Activated naive CD8-positive, alpha-beta T cell (primary cell): Measurements from ENCODE around the gene MEGF10.

ENCODE experiments used
- H3K27ac Mint-ChIP-seq: one replicate; pipeline ENCODE4 v1.8.0; 2021; ENCODE audit warnings: mixed read lengths
- H3K27me3 Mint-ChIP-seq: one replicate; pipeline ENCODE4 v1.8.0; 2021; ENCODE audit warnings: mixed read lengths
- H3K36me3 Mint-ChIP-seq: one replicate; pipeline ENCODE4 v1.8.0; 2021; ENCODE audit warnings: mixed read lengths
- H3K4me1 Mint-ChIP-seq: one replicate; pipeline ENCODE4 v1.8.0; 2021; ENCODE audit warnings: low read depth, mixed read lengths
- H3K4me3 Mint-ChIP-seq: one replicate; pipeline ENCODE4 v1.8.0; 2021; ENCODE audit warnings: mild to moderate bottlenecking, mixed read lengths
- H3K9me3 Mint-ChIP-seq: one replicate; pipeline ENCODE4 v1.8.0; 2021; ENCODE audit warnings: low read depth, mixed read lengths

Gene MEGF10

GRCh38 chr5:127416906-127417305, 126.3 kb downstream of the MEGF10 start:
- no peak overlapping the region for H3K4me3 Mint-ChIP-seq
- no peaks in the 10 kb centered on the region for H3K9me3 Mint-ChIP-seq
- no peaks in the 10 kb centered on the region for H3K36me3 Mint-ChIP-seq
- H3K27me3 Mint-ChIP-seq = peaks cover 1% of the 10 kb centered on the region
- H3K4me1 Mint-ChIP-seq = no peaks in the 10 kb centered on the region
- no peak overlapping the region for H3K27ac Mint-ChIP-seq

DNA sequence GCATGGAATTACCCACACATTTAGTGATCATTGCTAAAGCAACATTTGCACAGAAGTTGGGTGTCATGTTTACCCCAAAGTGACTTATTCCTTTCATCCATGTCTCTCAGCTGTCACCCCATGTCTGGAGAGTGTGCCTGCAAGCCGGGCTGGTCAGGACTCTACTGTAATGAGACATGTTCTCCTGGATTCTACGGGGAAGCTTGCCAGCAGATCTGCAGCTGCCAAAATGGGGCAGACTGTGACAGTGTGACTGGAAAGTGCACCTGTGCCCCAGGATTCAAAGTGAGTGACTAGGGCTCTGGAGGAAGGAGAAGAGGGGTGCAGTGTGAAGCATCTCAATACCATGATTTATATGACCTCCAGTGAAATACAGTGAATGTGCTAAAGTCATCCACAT, 126.9 kb downstream of the MEGF10 start:
- Mint-ChIP-seq H3K27ac (no peak overlapping the region), H3K4me1 (no peaks in the 10 kb centered on the region), H3K4me3 (no peak overlapping the region), H3K36me3 (no peaks in the 10 kb centered on the region), H3K27me3 (peaks cover 1% of the 10 kb centered on the region), H3K9me3 (no peaks in the 10 kb centered on the region)

DNA sequence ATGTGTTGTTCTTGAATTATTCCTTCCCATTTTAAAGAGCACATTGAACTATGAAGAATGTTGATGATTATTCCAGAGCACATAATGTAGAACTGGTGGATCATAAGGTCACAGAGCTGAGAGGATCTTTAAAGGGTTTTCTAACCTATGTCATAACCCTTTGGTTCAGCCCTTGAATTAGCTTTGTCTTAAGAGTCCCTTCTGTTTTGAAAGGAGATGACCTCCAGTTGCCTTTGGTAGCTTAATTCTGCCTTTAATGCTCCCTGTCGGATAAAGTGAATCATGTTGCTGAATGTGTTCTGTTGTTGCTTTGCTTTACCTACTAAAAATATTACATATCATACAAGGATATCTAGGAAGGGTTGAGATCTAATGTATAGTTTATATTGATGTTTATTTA, 127.8 kb downstream of the MEGF10 start:
- Mint-ChIP-seq H3K9me3 (no peaks in the 10 kb centered on the region), H3K4me1 (no peaks in the 10 kb centered on the region), H3K4me3 (no peak overlapping the region), H3K36me3 (no peaks in the 10 kb centered on the region), H3K27me3 (peaks cover 1% of the 10 kb centered on the region), H3K27ac (no peak overlapping the region)

DNA sequence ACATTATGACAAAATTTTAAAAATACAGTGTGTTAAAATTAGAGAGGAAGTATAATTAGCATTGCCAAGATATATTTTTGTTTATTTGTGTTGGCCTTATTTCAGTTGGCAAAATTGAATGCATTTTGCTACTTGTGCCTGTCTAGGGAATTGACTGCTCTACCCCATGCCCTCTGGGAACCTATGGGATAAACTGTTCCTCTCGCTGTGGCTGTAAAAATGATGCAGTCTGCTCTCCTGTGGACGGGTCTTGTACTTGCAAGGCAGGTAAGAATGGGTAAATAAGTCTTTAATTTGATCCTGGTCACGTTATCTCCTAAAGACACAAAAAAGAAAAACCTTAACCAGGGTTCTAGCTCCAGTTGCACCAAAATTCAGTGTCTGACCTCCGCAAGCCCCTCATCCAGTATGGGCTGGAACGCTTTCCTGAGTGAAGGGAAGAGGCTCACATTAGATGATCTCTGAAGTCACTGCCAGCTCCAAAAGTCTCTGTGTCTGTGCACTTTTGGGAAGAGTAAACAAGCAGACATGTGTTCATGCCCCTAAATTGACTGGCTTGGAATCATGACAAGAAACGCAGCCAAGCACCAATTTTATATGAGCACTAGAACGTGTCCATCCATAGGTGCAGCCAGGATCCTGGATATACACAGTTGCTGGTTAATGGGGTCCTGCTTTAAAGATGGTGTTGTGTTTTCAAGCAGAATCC, 128.5 kb downstream of the MEGF10 start:
- H3K36me3 Mint-ChIP-seq = no peaks in the 10 kb centered on the region
- H3K9me3 Mint-ChIP-seq = no peaks in the 10 kb centered on the region
- H3K27ac Mint-ChIP-seq = no peak overlapping the region
- peaks cover 1% of the 10 kb centered on the region for H3K27me3 Mint-ChIP-seq
- no peaks in the 10 kb centered on the region for H3K4me1 Mint-ChIP-seq
- no peak overlapping the region for H3K4me3 Mint-ChIP-seq

GRCh38 chr5:127419683-127420257, 129.2 kb downstream of the MEGF10 start:
- Mint-ChIP-seq H3K27me3 (peaks cover 1% of the 10 kb centered on the region), H3K27ac (no peak overlapping the region), H3K9me3 (no peaks in the 10 kb centered on the region), H3K36me3 (no peaks in the 10 kb centered on the region), H3K4me1 (no peaks in the 10 kb centered on the region), H3K4me3 (no peak overlapping the region)

GRCh38 chr5:127420758-127421157, 130.2 kb downstream of the MEGF10 start:
- Mint-ChIP-seq H3K27me3 (peaks cover 1% of the 10 kb centered on the region), H3K4me1 (no peaks in the 10 kb centered on the region), H3K9me3 (no peaks in the 10 kb centered on the region)

GRCh38 chr5:127421471-127421870, 130.9 kb downstream of the MEGF10 start:
- Mint-ChIP-seq H3K9me3 (no peaks in the 10 kb centered on the region), H3K27ac (no peak overlapping the region), H3K4me1 (no peaks in the 10 kb centered on the region), H3K4me3 (no peak overlapping the region), H3K27me3 (peaks cover 1% of the 10 kb centered on the region), H3K36me3 (no peaks in the 10 kb centered on the region)

More at GRCh38 chr5:127420758-127421157, 130.2 kb downstream of the MEGF10 start:
- H3K4me3 Mint-ChIP-seq = no peak overlapping the region
- no peak overlapping the region for H3K27ac Mint-ChIP-seq
- no peaks in the 10 kb centered on the region for H3K36me3 Mint-ChIP-seq

GRCh38 chr5:127423173-127423798, 132.7 kb downstream of the MEGF10 start:
- no peak overlapping the region for H3K27ac Mint-ChIP-seq
- no peaks in the 10 kb centered on the region for H3K4me1 Mint-ChIP-seq
- no peaks in the 10 kb centered on the region for H3K9me3 Mint-ChIP-seq
- peaks cover 1% of the 10 kb centered on the region for H3K27me3 Mint-ChIP-seq
- no peaks in the 10 kb centered on the region for H3K36me3 Mint-ChIP-seq
- no peak overlapping the region for H3K4me3 Mint-ChIP-seq

DNA sequence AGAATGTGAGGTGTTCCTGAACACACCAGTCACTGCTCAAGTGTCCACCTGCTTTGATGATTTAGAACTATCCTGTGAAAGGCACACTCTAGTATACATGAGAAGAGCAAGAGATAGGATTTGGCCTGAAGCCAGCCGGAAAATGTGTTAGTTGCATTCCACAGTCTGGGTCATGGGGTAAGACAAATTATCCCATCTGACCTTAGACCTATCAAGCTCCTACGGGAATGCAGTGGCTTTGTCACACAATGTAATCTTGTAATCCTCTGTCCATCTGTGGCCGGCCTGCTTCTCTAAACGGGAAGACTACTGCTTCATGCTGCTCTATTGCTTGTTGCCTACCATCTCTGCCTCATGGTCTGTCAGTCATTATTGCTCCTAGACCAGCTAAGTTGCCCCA, 134.4 kb downstream of the MEGF10 start:
- Mint-ChIP-seq H3K4me3 (no peak overlapping the region), H3K36me3 (no peaks in the 10 kb centered on the region), H3K9me3 (no peaks in the 10 kb centered on the region), H3K27ac (no peak overlapping the region), H3K4me1 (no peaks in the 10 kb centered on the region), H3K27me3 (no peaks in the 10 kb centered on the region)

GRCh38 chr5:127425868-127426267, 135.3 kb downstream of the MEGF10 start:
- Mint-ChIP-seq H3K4me1 (no peaks in the 10 kb centered on the region), H3K27ac (no peak overlapping the region), H3K9me3 (no peaks in the 10 kb centered on the region), H3K36me3 (no peaks in the 10 kb centered on the region), H3K4me3 (no peak overlapping the region), H3K27me3 (no peaks in the 10 kb centered on the region)

GRCh38 chr5:127426661-127427060, 136.1 kb downstream of the MEGF10 start:
- no peaks in the 10 kb centered on the region for H3K27me3 Mint-ChIP-seq
- no peaks in the 10 kb centered on the region for H3K36me3 Mint-ChIP-seq
- no peaks in the 10 kb centered on the region for H3K4me1 Mint-ChIP-seq
- no peak overlapping the region for H3K27ac Mint-ChIP-seq
- no peak overlapping the region for H3K4me3 Mint-ChIP-seq
- H3K9me3 Mint-ChIP-seq = no peaks in the 10 kb centered on the region

- Mint-ChIP-seq H3K9me3 (no peaks in the 10 kb centered on the region), H3K4me3 (no peak overlapping the region), H3K27ac (no peak overlapping the region), H3K36me3 (no peaks in the 10 kb centered on the region), H3K27me3 (no peaks in the 10 kb centered on the region), H3K4me1 (no peaks in the 10 kb centered on the region)
These were observed 137.7 kb downstream of the MEGF10 start for GRCh38 chr5:127428276-127428675.

DNA sequence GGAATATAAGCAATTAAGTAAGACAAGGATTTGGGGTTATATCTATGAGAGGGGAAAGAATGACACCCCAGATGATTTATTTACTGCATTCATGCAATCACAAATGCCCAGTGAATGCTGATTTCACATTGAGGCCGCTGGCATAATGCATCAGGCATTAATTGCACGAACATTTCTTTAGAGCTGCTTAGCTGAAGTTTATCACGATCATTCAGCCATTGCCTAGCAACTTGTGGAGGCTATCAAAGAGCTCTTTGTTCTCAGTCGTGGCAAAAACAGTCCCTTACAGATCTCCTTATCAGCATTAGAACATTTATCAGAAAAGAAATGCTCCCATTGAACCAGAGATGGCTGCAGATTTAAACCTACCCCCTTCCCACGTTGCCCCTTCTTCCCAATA, 138.2 kb downstream of the MEGF10 start:
- Mint-ChIP-seq H3K9me3 (no peaks in the 10 kb centered on the region), H3K36me3 (no peaks in the 10 kb centered on the region), H3K27me3 (no peaks in the 10 kb centered on the region), H3K4me3 (no peak overlapping the region), H3K27ac (no peak overlapping the region), H3K4me1 (no peaks in the 10 kb centered on the region)

DNA sequence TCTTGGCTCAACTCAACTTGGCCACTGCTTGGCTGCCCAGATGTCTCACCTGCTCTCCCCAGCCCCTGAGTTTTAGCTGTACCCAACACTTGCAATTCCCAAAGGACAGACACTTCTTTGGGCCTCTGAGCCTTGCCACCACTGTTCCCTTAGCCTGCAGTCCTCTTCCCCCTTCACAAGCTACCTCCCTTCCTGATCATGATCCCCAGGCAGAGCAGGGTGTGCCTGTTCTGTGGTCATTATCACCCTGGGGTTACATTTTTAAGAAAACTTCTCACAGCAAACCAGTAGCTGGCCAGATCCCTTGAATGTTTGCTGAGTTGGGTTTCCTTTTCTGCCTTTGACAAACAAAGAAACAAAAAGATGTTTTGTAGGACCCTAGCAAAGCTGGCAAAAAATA, 139.3 kb downstream of the MEGF10 start:
- Mint-ChIP-seq H3K36me3 (no peaks in the 10 kb centered on the region), H3K4me3 (no peak overlapping the region), H3K9me3 (no peaks in the 10 kb centered on the region), H3K27me3 (no peaks in the 10 kb centered on the region), H3K27ac (no peak overlapping the region), H3K4me1 (no peaks in the 10 kb centered on the region)

- no peaks in the 10 kb centered on the region for H3K4me1 Mint-ChIP-seq
- no peaks in the 10 kb centered on the region for H3K27me3 Mint-ChIP-seq
- no peaks in the 10 kb centered on the region for H3K36me3 Mint-ChIP-seq
- no peak overlapping the region for H3K4me3 Mint-ChIP-seq
- H3K27ac Mint-ChIP-seq = no peak overlapping the region
- H3K9me3 Mint-ChIP-seq = no peaks in the 10 kb centered on the region
These were observed 140.0 kb downstream of the MEGF10 start for GRCh38 chr5:127430627-127431026.
